KMS-11 (cell line): ENCODE data around the gene PDE6A.

Experiments used
- H2AFZ ChIP-seq: fragments of 200-600 bp; sonication (generic); 2 replicates; pipeline ENCODE4 v1.6.1; 2016; ENCODE audit warnings: antibody characterized with exemption, mixed run types, low read depth
- H3K27ac ChIP-seq: fragments of 200-600 bp; sonication (generic); 2 replicates; pipeline ENCODE4 v1.6.1; 2016; ENCODE audit warnings: mild to moderate bottlenecking, mixed run types
- H3K27me3 ChIP-seq: fragments of 200-600 bp; sonication (generic); 2 replicates; pipeline ENCODE4 v1.6.1; 2017; ENCODE audit warnings: mild to moderate bottlenecking, low read depth, mixed run types, moderate library complexity; ENCODE audit not compliant: insufficient read depth
- H3K36me3 ChIP-seq: fragments of 200-600 bp; sonication (generic); 2 replicates; pipeline ENCODE4 v1.6.1; 2017; ENCODE audit warnings: mild to moderate bottlenecking, mixed run types; ENCODE audit not compliant: insufficient read depth
- H3K4me1 ChIP-seq: fragments of 200-600 bp; sonication (generic); 2 replicates; pipeline ENCODE4 v1.6.1; 2016; ENCODE audit warnings: mild to moderate bottlenecking, low read depth, mixed run types; ENCODE audit not compliant: poor library complexity, severe bottlenecking
- H3K4me2 ChIP-seq: fragments of 200-600 bp; sonication (generic); 2 replicates; pipeline ENCODE4 v1.7.0; 2016; ENCODE audit warnings: mild to moderate bottlenecking, mixed run types
- H3K4me3 ChIP-seq: fragments of 200-600 bp; sonication (generic); IDR thresholded peaks from 2 replicates; pipeline ENCODE4 v1.6.1; 2017; ENCODE audit warnings: low read depth, low read length, mixed read lengths; ENCODE audit not compliant: insufficient read depth
- H3K79me2 ChIP-seq: fragments of 200-600 bp; sonication (generic); 2 replicates; pipeline ENCODE4 v1.6.1; 2016; ENCODE audit warnings: low read depth, mixed run types; ENCODE audit not compliant: insufficient read depth
- H3K9ac ChIP-seq: fragments of 200-600 bp; sonication (generic); 2 replicates; pipeline ENCODE4 v1.6.1; 2016; ENCODE audit warnings: mild to moderate bottlenecking, mixed run types
- H4K20me1 ChIP-seq: fragments of 200-600 bp; sonication (generic); 2 replicates; pipeline ENCODE4 v1.6.1; 2016; ENCODE audit warnings: mild to moderate bottlenecking, mixed run types; ENCODE audit not compliant: insufficient read depth
- CTCF ChIP-seq: fragments of 200-600 bp; sonication (generic); conservative IDR thresholded peaks from 2 replicates; pipeline ENCODE4 v1.6.1; 2017; ENCODE audit warnings: low read depth, mild to moderate bottlenecking, antibody characterized with exemption, low read length, moderate library complexity, mixed read lengths

Gene PDE6A

GRCh38 chr5:149922950-149923349, 21.6 kb downstream of the PDE6A start:
- Histone ChIP-seq H3K4me1 (no peaks in the 10 kb centered on the region), H2AFZ (no peak overlapping the region)

GRCh38 chr5:149921597-149921996, 23.0 kb downstream of the PDE6A start:
- Histone ChIP-seq H3K36me3 (no peaks in the 10 kb centered on the region), H3K4me2 (no peak overlapping the region), H3K4me3 (no peak overlapping the region), H3K9ac (no peak overlapping the region), H3K27ac (no peak overlapping the region), H2AFZ (no peak overlapping the region), H3K79me2 (no peaks in the 10 kb centered on the region), H3K27me3 (no peaks in the 10 kb centered on the region), H4K20me1 (no peaks in the 10 kb centered on the region), H3K4me1 (no peaks in the 10 kb centered on the region)
- no peak for TF ChIP-seq CTCF

More at GRCh38 chr5:149922950-149923349, 21.6 kb downstream of the PDE6A start:
- Histone ChIP-seq H3K4me3 (no peak overlapping the region), H4K20me1 (no peaks in the 10 kb centered on the region), H3K9ac (no peak overlapping the region), H3K27ac (no peak overlapping the region), H3K4me2 (no peak overlapping the region), H3K27me3 (no peaks in the 10 kb centered on the region), H3K79me2 (no peaks in the 10 kb centered on the region), H3K36me3 (no peaks in the 10 kb centered on the region)
- TF ChIP-seq CTCF = no peak

- Histone ChIP-seq H4K20me1 (no peaks in the 10 kb centered on the region), H3K4me3 (no peak overlapping the region), H3K4me2 (no peak overlapping the region), H3K36me3 (no peaks in the 10 kb centered on the region), H3K79me2 (no peaks in the 10 kb centered on the region), H2AFZ (no peak overlapping the region), H3K27me3 (no peaks in the 10 kb centered on the region), H3K9ac (no peak overlapping the region), H3K27ac (no peak overlapping the region), H3K4me1 (no peaks in the 10 kb centered on the region)
- TF ChIP-seq CTCF = no peak
Measured at GRCh38 chr5:149917073-149917676, 27.4 kb downstream of the PDE6A start.

- Histone ChIP-seq H3K4me1 (no peaks in the 10 kb centered on the region), H2AFZ (no peak overlapping the region), H3K4me2 (no peak overlapping the region), H3K79me2 (no peaks in the 10 kb centered on the region), H3K36me3 (no peaks in the 10 kb centered on the region), H3K4me3 (no peak overlapping the region), H4K20me1 (no peaks in the 10 kb centered on the region), H3K9ac (no peak overlapping the region), H3K27ac (no peak overlapping the region), H3K27me3 (no peaks in the 10 kb centered on the region)
- no peak for TF ChIP-seq CTCF
Measured at GRCh38 chr5:149916334-149917072, 28.1 kb downstream of the PDE6A start.
